Smooth muscle cell (in vitro differentiated cells): ENCODE measurements around the gene TRMT1. TPM values are rescaled to one million over a fixed set of nuclear protein-coding genes. Genes with fewer than 3 reads are reported as not detected.

Experiments
- DNase-seq: peaks from one replicate; lab custom pipeline; 2025; ENCODE audit not compliant: unreplicated experiment; lab: John Stamatoyannopoulos, UW
- H2AFZ ChIP-seq: fragments of 200-600 bp; sonication (generic); 2 replicates; pipeline ENCODE4 v1.6.0; 2016; ENCODE audit warnings: antibody characterized with exemption, low read depth, mild to moderate bottlenecking
- H3F3A ChIP-seq: fragments of 200-600 bp; sonication (generic); 2 replicates; pipeline ENCODE4 v1.6.0; 2017; ENCODE audit warnings: antibody characterized with exemption, low read depth
- H3K27ac ChIP-seq: fragments of 200-600 bp; sonication (generic); 2 replicates; pipeline ENCODE4 v1.5.1; 2016; ENCODE audit warnings: low read depth, mild to moderate bottlenecking
- H3K27me3 ChIP-seq: fragments of 200-600 bp; sonication (generic); 2 replicates; pipeline ENCODE4 v1.6.1; 2016; ENCODE audit warnings: low read depth, mild to moderate bottlenecking
- H3K36me3 ChIP-seq: fragments of 200-600 bp; sonication (generic); 2 replicates; pipeline ENCODE4 v1.5.1; 2016; ENCODE audit warnings: low read depth
- H3K4me1 ChIP-seq: fragments of 200-600 bp; sonication (generic); 2 replicates; pipeline ENCODE4 v1.5.1; 2016; ENCODE audit warnings: low read depth
- H3K4me2 ChIP-seq: fragments of 200-600 bp; sonication (generic); 2 replicates; pipeline ENCODE4 v1.6.0; 2016; ENCODE audit warnings: mild to moderate bottlenecking
- H3K4me3 ChIP-seq: fragments of 200-600 bp; sonication (generic); 2 replicates; pipeline ENCODE4 v1.5.1; 2016; ENCODE audit warnings: mild to moderate bottlenecking
- H3K79me2 ChIP-seq: fragments of 200-600 bp; sonication (generic); 2 replicates; pipeline ENCODE4 v1.6.0; 2016; ENCODE audit warnings: low read depth, mild to moderate bottlenecking
- H3K9ac ChIP-seq: fragments of 200-600 bp; sonication (generic); 2 replicates; pipeline ENCODE4 v1.6.0; 2016; ENCODE audit warnings: low read depth
- H3K9me3 ChIP-seq: fragments of 200-600 bp; sonication (generic); replicated peaks from 2 replicates; pipeline ENCODE4 v1.5.1; 2016; ENCODE audit warnings: low read depth
- H4K20me1 ChIP-seq: fragments of 200-600 bp; sonication (generic); 2 replicates; pipeline ENCODE4 v1.6.0; 2016; ENCODE audit warnings: low read depth
- CTCF ChIP-seq: fragments of 200-600 bp; sonication (generic); IDR thresholded peaks from 2 replicates; pipeline ENCODE4 v1.5.1; 2017; ENCODE audit warnings: borderline replicate concordance, mild to moderate bottlenecking, antibody characterized with exemption; ENCODE audit not compliant: insufficient read depth, poor library complexity, severe bottlenecking
- WGBS: methylation state at CpG from one replicate; pipeline ENCODE4 v1.1.7; 2016; ENCODE audit warnings: low lambda C conversion rate; 5-methylcytosine and 5-hydroxymethylcytosine counted together
- polyA plus RNA-seq: library from polyadenylated mRNA; unstranded; fragments of >200 nt; fragmentation: Nextera tagmentation; extraction: Ambion mirVana; gene quantifications from 2 replicates; pipeline ENCODE4 v1.2.1, GENCODE V29; 2016
- total RNA-seq: library from RNA; depleted of rRNA; stranded (reverse); fragments of >200 nt; gene quantifications from 2 replicates; pipeline ENCODE4 v1.2.3, GENCODE V29; 2014

The TRMT1 gene
- total and polyA plus RNA-seq, 2 experiments from 2014 or later, result 21.9 to 37.4 TPM

- Histone ChIP-seq H3K27ac (no peak overlapping the region), H3K4me2 (no peak overlapping the region), H3K9ac (no peak overlapping the region), H3K9me3 (no peaks in the 10 kb centered on the region), H3K27me3 (peaks cover 15% of the 10 kb centered on the region), H3K36me3 (no peaks in the 10 kb centered on the region), H4K20me1 (no peaks in the 10 kb centered on the region), H3K4me1 (peaks cover 10% of the 10 kb centered on the region), H3K4me3 (no peak overlapping the region), H2AFZ (no peak overlapping the region), H3K79me2 (no peaks in the 10 kb centered on the region), H3F3A (no peaks in the 10 kb centered on the region)
- 90% methylated on average over 5 of the region's 5 CpGs for WGBS
- TF ChIP-seq CTCF, result no peak
- DNase-seq, result no peak
These were observed 53.0 kb downstream of the TRMT1 start for GRCh38 chr19:13063461-13064091.

- H3K4me1 ChIP-seq, result peaks cover 16% of the 10 kb centered on the region
- no peaks in the 10 kb centered on the region for H3K36me3 ChIP-seq
- H3K27ac ChIP-seq, result no peak overlapping the region
- no peak overlapping the region for H3K4me3 ChIP-seq
- H3K4me2 ChIP-seq, result no peak overlapping the region
- no peaks in the 10 kb centered on the region for H3K79me2 ChIP-seq
- H3K9me3 ChIP-seq, result no peaks in the 10 kb centered on the region
- H4K20me1 ChIP-seq, result no peaks in the 10 kb centered on the region
- H3K9ac ChIP-seq, result no peak overlapping the region
- H2AFZ ChIP-seq, result no peak overlapping the region
- H3F3A ChIP-seq, result no peaks in the 10 kb centered on the region
- H3K27me3 ChIP-seq, result peaks cover 15% of the 10 kb centered on the region
- no peak for TF ChIP-seq CTCF
- DNase-seq, result no peak
These were observed 54.2 kb downstream of the TRMT1 start for GRCh38 chr19:13062317-13062716.

GRCh38 chr19:13060964-13061927 lies 55.3 kb downstream of the TRMT1 start:
- DNase-seq, result peak; percentile 48
- Histone ChIP-seq H3K4me3 (peak overlapping the region; percentile 54), H3K9ac (no peak overlapping the region), H3K27ac (no peak overlapping the region), H3K27me3 (peaks cover 15% of the 10 kb centered on the region), H3K4me2 (peak overlapping the region; percentile 90), H3K79me2 (no peaks in the 10 kb centered on the region), H2AFZ (peak overlapping the region; percentile 69), H3K4me1 (peaks cover 27% of the 10 kb centered on the region), H3K9me3 (no peaks in the 10 kb centered on the region), H4K20me1 (no peaks in the 10 kb centered on the region), H3F3A (no peaks in the 10 kb centered on the region), H3K36me3 (no peaks in the 10 kb centered on the region)
- peak; percentile 89 for TF ChIP-seq CTCF
- 2% methylated on average over 33 of the region's 40 CpGs for WGBS
